Kidney (tissue), 14 donors: ENCODE data around the gene BARX1. TPM values are rescaled to one million over a fixed set of nuclear protein-coding genes. Genes with fewer than 3 reads are reported as not detected.
"Not testable (repeated sequence)": the region's sequence is repeated elsewhere in the genome, so short reads cannot be mapped to it uniquely, and the experiment has no call there.

ENCODE experiments used
- DNase-seq, 5 donors: peaks; one replicate each; pipeline ENCODE4 v3.0.0-alpha.2; 2013 to 2020
- FAIRE-seq: peaks from 2 replicates; lab custom pipeline; 2012; peaks lifted over from hg19 to GRCh38; lab: Jason Lieb, UNC
- H3K27ac ChIP-seq, 2 donors: one replicate each; pipeline ENCODE4 v1.7.0; 2013; ENCODE audit warnings: low read depth in 2 of 2, low read length in 2 of 2, inconsistent platforms in 1 of 2
- H3K27me3 ChIP-seq: one replicate; pipeline ENCODE4 v1.7.1; 2013; ENCODE audit warnings: low read length, inconsistent platforms; ENCODE audit not compliant: control insufficient read depth, insufficient read depth
- H3K36me3 ChIP-seq, 3 donors: one replicate each; pipeline versions ENCODE4 v1.7.0 to v1.7.1; 2013; ENCODE audit warnings: low read length in 3 of 3, control low read depth in 1 of 3, inconsistent platforms in 1 of 3; ENCODE audit not compliant: insufficient read depth in 3 of 3, control insufficient read depth in 2 of 3
- H3K4me1 ChIP-seq, 3 donors: one replicate each; pipeline versions ENCODE4 v1.7.0 to v1.7.1; 2013; ENCODE audit warnings: low read length in 3 of 3, inconsistent platforms in 1 of 3, low read depth in 1 of 3; ENCODE audit not compliant: control insufficient read depth in 2 of 3, insufficient read depth in 2 of 3
- H3K4me3 ChIP-seq, 3 donors: one replicate each; pipeline versions ENCODE4 v1.7.0 to v1.8.1; 2013; ENCODE audit warnings: low read length in 3 of 3, control low read depth in 1 of 3, inconsistent platforms in 1 of 3
- H3K9ac ChIP-seq, 3 donors: one replicate each; pipeline versions ENCODE4 v1.7.0 to v1.7.1; 2013; ENCODE audit warnings: low read length in 3 of 3, control low read depth in 1 of 3, inconsistent platforms in 1 of 3
- H3K9me3 ChIP-seq, 3 donors: one replicate each; pipeline versions ENCODE4 v1.7.0 to v1.7.1; 2013; ENCODE audit warnings: low read length in 3 of 3, control low read depth in 1 of 3, inconsistent platforms in 1 of 3; ENCODE audit not compliant: control insufficient read depth in 2 of 3, insufficient read depth in 1 of 3
- CTCF ChIP-seq: IDR thresholded peaks from 3 replicates; pipeline ENCODE4 v1.5.1; 2012; ENCODE audit warnings: mild to moderate bottlenecking, moderate library complexity, borderline replicate concordance; ENCODE audit not compliant: insufficient read depth; ENCODE audit errors: extremely low read depth
- intact Hi-C: fragments of 100-400 bp; cut with DNase I; formaldehyde crosslinking; loops from one replicate; pipeline ENCODE4 v1.11.1; 2022
- polyA plus RNA-seq: library from polyadenylated mRNA; stranded (reverse); fragments of 350-450 nt; fragmentation: Illumina TruSeq; extraction: RNeasy Lipid Tissue Mini Kit (QIAGEN cat#74804); gene quantifications from one replicate; pipeline ENCODE4 v1.2.3, GENCODE V29; 2014; ENCODE audit warnings: low read depth, low replicate concordance; ENCODE audit not compliant: insufficient read depth
- total RNA-seq: library from RNA; stranded (reverse); fragmentation: NEBNext Ultra II Directional; extraction: Animal tissue kit (Norgen Biotek cat#: 25700); gene quantifications from one replicate; pipeline ENCODE4 v1.2.1, GENCODE V29; 2021
- donor health status: control.
- donor health status: control.
- donor health status: control.
- donor health status: control.
- donor health status: control.
- donor health status: DM: yes; HTN: yes; CAD: no.
- donor health status: Normal renal cell carcinoma (clear cell type).

Gene BARX1
- total and polyA plus RNA-seq, 2 donors from 2014 or later, result not detected

- DNase-seq, result no peak
- FAIRE-seq, result no peak
- TF ChIP-seq CTCF, result no peak
- intact Hi-C loops, result no loop called here
- Histone ChIP-seq H3K27ac (no peak overlapping the region), H3K9me3 (no peaks in the 10 kb centered on the region), H3K27me3 (peaks cover 40% of the 10 kb centered on the region), H3K9ac (no peak overlapping the region), H3K4me1 (no peaks in the 10 kb centered on the region), H3K36me3 (no peaks in the 10 kb centered on the region), H3K4me3 (no peak overlapping the region)
Measured at GRCh38 chr9:93942161-93942560, 13.0 kb downstream of the BARX1 start.

- Histone ChIP-seq H3K4me1 (no peaks in the 10 kb centered on the region), H3K36me3 (no peaks in the 10 kb centered on the region), H3K27me3 (peaks cover 34% of the 10 kb centered on the region), H3K27ac (no peak overlapping the region), H3K9me3 (no peaks in the 10 kb centered on the region), H3K4me3 (no peak overlapping the region), H3K9ac (no peak overlapping the region)
- no peak for TF ChIP-seq CTCF
- intact Hi-C loops, result no loop called here
- no peak for FAIRE-seq
- no peak for DNase-seq
Measured at GRCh38 chr9:93941493-93941892, 13.7 kb downstream of the BARX1 start.

- FAIRE-seq (no peak), DNase-seq (no peak)
- TF ChIP-seq CTCF, result no peak
- no peak overlapping the region for H3K27ac ChIP-seq
- intact Hi-C loops, result no loop called here
- H3K36me3 ChIP-seq, result no peaks in the 10 kb centered on the region
- H3K4me1 ChIP-seq, result no peaks in the 10 kb centered on the region
- H3K9me3 ChIP-seq, result no peaks in the 10 kb centered on the region
- H3K4me3 ChIP-seq, result no peak overlapping the region
- peaks cover 29% of the 10 kb centered on the region for H3K27me3 ChIP-seq
- no peak overlapping the region for H3K9ac ChIP-seq
Measured at GRCh38 chr9:93940951-93941350, 14.2 kb downstream of the BARX1 start.

GRCh38 chr9:93939589-93939988 is 15.6 kb downstream of the BARX1 start:
- H3K9me3 ChIP-seq, H3K27ac ChIP-seq, H3K4me1 ChIP-seq, intact Hi-C loops, H3K36me3 ChIP-seq, H3K9ac ChIP-seq, H3K4me3 ChIP-seq, FAIRE-seq, DNase-seq: not testable (repeated sequence)
- H3K27me3 ChIP-seq, result peaks cover 17% of the 10 kb centered on the region
